ENCODE measurements around the gene SRRM5. TPM values are rescaled to one million over a fixed set of nuclear protein-coding genes. Genes with fewer than 3 reads are reported as not detected.

The SRRM5 gene
- total and polyA plus RNA-seq, 2 of the 4 experiments (the other 2 are of a cell fraction): 0.10 TPM; not detected in 1

- H4K5ac ChIP-seq (ENCODE audit: low read depth, low read length): no peak overlapping the region
- DNase-seq: no peak
- no peak overlapping the region for H3K23ac ChIP-seq (ENCODE audit: low read depth, low read length)
- no peak overlapping the region for H3K14ac ChIP-seq (replicated peaks; ENCODE audit: low read depth, low read length)
- no peak overlapping the region for H2AFZ ChIP-seq (replicated peaks; ENCODE audit: low read length, poor library complexity)
- ChIA-PET CTCF (interaction anchor here (1.2 kb wide), 1 partner anchor 125 kb away, joined by 3 read pairs; no protein-coding TSS in a partner anchor), POLR2A (ENCODE audit: unreplicated experiment) (no interaction called here)
- H3K9me1 ChIP-seq (ENCODE audit: insufficient read depth, low read length): peaks cover 6% of the 10 kb centered on the region; the same call in 1 of the 2 replicates
- H3K79me1 ChIP-seq (ENCODE audit: low read depth in 1 of 2, low read length in 2 of 2): peaks cover 34 to 65% of the 10 kb centered on the region in 2 experiments
- H3K36me3 ChIP-seq (ENCODE audit: control insufficient read depth, insufficient read depth, low read length): 0 out of 2 replicates have a peak, but pooled peaks cover 1% of the 10 kb centered on the region
- no peak overlapping the region for H2BK20ac ChIP-seq (ENCODE audit: low read depth, low read length)
- TF ChIP-seq CEBPB (IDR thresholded peaks at IDR 0.05; ENCODE audit: low read depth, low read length) (no peak), MAFK (IDR thresholded peaks at IDR 0.05; ENCODE audit: low read depth, low read length) (no peak), CTCF (conservative IDR thresholded peaks at IDR 0.05; ENCODE audit: low read depth, low read length) (no peak), MAZ (IDR thresholded peaks at IDR 0.05; ENCODE audit: borderline replicate concordance, low read depth, low read length) (no peak), USF2 (IDR thresholded peaks at IDR 0.05; ENCODE audit: low read depth, low read length) (no peak), SMC3 (IDR thresholded peaks at IDR 0.05; ENCODE audit: low read depth, low read length) (no peak), NFE2L2 (IDR thresholded peaks at IDR 0.05; ENCODE audit: low read depth, low read length) (no peak), POLR2A (IDR thresholded peaks at IDR 0.05; ENCODE audit: low read depth, low read length) (no peak), RAD21 (IDR thresholded peaks at IDR 0.05; ENCODE audit: low read length) (no peak), FOS (IDR thresholded peaks at IDR 0.05; ENCODE audit: low read depth, low read length) (no peak), BHLHE40 (IDR thresholded peaks at IDR 0.05; ENCODE audit: low read depth, low read length) (no peak), RCOR1 (IDR thresholded peaks at IDR 0.05; ENCODE audit: insufficient replicate concordance, low read length) (no peak), RFX5 (IDR thresholded peaks at IDR 0.05; ENCODE audit: low read depth, low read length) (no peak), CHD1 (IDR thresholded peaks at IDR 0.05; ENCODE audit: low read depth, low read length) (no peak), MXI1 (IDR thresholded peaks at IDR 0.05; ENCODE audit: borderline replicate concordance, low read depth, low read length) (no peak)
- TF ChIP-seq, protein P1, sequence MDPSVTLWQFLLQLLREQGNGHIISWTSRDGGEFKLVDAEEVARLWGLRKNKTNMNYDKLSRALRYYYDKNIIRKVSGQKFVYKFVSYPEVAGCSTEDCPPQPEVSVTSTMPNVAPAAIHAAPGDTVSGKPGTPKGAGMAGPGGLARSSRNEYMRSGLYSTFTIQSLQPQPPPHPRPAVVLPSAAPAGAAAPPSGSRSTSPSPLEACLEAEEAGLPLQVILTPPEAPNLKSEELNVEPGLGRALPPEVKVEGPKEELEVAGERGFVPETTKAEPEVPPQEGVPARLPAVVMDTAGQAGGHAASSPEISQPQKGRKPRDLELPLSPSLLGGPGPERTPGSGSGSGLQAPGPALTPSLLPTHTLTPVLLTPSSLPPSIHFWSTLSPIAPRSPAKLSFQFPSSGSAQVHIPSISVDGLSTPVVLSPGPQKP (IDR thresholded peaks at IDR 0.05; ENCODE audit: borderline replicate concordance, low read depth, low read length): no peak
- no peak overlapping the region for H2BK15ac ChIP-seq (ENCODE audit: low read depth, low read length)
- H3K9me3 ChIP-seq (ENCODE audit: control insufficient read depth, insufficient read depth, low read length): no peaks in the 10 kb centered on the region
- no peaks in the 10 kb centered on the region for H3K27me3 ChIP-seq (ENCODE audit: control insufficient read depth, insufficient read depth, low read length)
- H2AK5ac ChIP-seq (ENCODE audit: low read depth, low read length): no peak overlapping the region
- peaks cover 5% of the 10 kb centered on the region for H3K4me1 ChIP-seq (ENCODE audit: control insufficient read depth, insufficient read depth, low read length)
- WGBS, 2 experiments (ENCODE audit: extremely low coverage in 2 of 2, insufficient read length in 1 of 2): 100% methylated on average over 2 of the region's 3 CpGs; no CpG with 5 or more reads in 1 of the 2 experiments
- intact Hi-C loops (cut with micrococcal nuclease) (no loop called here), in situ Hi-C loops (cut with MboI; ENCODE audit: low sequenced_read_pairs) (no loop called here), dilution Hi-C loops (cut with HindIII; ENCODE audit: low sequenced_read_pairs, unreplicated experiment) (no loop called here)
- no peak overlapping the region for H3K27ac ChIP-seq (ENCODE audit: insufficient read depth, low read length)
- no peak overlapping the region for H4K91ac ChIP-seq (ENCODE audit: insufficient read depth, low read depth, low read length)
- H3K9ac ChIP-seq (ENCODE audit: low read depth, low read length): no peak overlapping the region
- no peak overlapping the region for H3K4me2 ChIP-seq (ENCODE audit: low read depth, low read length)
- no TSS peak for BruUV-seq (replicated peaks)
- no peak overlapping the region for H3K4me3 ChIP-seq (ENCODE audit: insufficient read depth, low read depth, low read length)
- H3K18ac ChIP-seq (ENCODE audit: low read depth, low read length): no peak overlapping the region
- ATAC-seq (ENCODE audit: low read depth): no peak
- no peaks in the 10 kb centered on the region for H4K20me1 ChIP-seq (ENCODE audit: insufficient read depth, low read length)
- no peak overlapping the region for H3K4ac ChIP-seq (ENCODE audit: low read depth, low read length)
- H3K56ac ChIP-seq (ENCODE audit: extremely low read depth, insufficient read depth, low read length): no peak overlapping the region
- no peak overlapping the region for H4K8ac ChIP-seq (ENCODE audit: low read depth in 2 of 2, low read length in 2 of 2)
- H2AK9ac ChIP-seq (replicated peaks; ENCODE audit: low read depth, low read length, poor library complexity): no peak overlapping the region
- no peak overlapping the region for H2BK5ac ChIP-seq (ENCODE audit: low read depth, low read length, poor library complexity, severe bottlenecking)
- no peak overlapping the region for H2BK120ac ChIP-seq (ENCODE audit: low read depth, low read length)
Observed at GRCh38 chr19:43572171-43572588, 39.7 kb upstream of the SRRM5 start.
